Ramos (cell line): ENCODE data around the gene TTLL7.

Experiments
- in situ Hi-C: fragments of 300-500 bp; cut with MboI; formaldehyde crosslinking; loops from one replicate; pipeline ENCODE4 v1.14.3; 2022; ENCODE audit warnings: low sequenced_read_pairs; ENCODE audit not compliant: unreplicated experiment

The TTLL7 gene

DNA sequence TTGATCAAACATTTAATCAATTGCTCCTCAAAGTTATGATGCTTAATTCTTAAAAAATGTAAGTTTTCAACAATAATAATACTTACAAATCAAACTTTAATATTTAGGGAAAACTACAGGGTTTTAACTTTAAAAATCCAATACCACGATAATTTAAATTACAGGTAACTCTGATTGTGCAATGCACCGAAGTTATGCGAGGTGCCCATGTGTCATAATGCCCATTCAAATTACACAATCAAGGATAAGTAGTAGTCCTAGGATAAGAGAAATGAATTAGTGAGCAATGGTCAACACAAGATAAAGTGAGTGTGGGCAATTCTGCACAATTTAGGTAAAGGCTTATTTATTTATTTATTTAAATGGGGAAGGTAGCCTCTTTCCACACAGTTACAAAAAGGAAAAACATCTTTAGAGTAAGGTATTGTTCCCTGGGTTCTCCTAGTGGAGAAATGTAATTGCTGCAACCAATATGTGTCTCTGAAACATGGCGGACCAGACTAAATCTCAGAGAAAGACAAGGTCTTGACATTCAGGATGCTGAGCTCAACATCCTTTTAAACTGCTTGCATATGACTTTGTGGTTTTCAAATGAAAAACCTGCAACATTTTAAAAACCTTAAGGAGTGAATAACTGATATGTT lies 164.2 kb downstream of the TTLL7 start:
- in situ Hi-C loops: no loop called here

DNA sequence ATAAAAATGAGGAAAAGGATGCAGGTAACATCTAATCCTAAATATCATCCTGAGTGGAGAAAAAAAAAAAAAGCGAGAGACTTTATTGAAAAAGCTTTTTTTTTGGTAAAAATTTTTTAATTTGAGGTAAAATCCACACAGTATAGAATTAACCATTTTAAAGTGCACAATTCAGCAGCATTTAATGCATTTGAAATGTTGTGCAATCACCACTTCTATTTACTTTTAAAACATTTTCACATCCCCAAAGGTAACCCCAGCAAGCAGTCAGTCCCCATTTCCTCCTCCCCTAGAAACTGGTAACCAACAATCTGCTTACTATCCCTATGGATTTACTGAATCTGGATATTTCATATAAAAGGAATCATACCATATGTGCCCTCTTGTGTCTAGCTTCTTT lies 166.7 kb downstream of the TTLL7 start:
- in situ Hi-C loops: no loop called here

DNA sequence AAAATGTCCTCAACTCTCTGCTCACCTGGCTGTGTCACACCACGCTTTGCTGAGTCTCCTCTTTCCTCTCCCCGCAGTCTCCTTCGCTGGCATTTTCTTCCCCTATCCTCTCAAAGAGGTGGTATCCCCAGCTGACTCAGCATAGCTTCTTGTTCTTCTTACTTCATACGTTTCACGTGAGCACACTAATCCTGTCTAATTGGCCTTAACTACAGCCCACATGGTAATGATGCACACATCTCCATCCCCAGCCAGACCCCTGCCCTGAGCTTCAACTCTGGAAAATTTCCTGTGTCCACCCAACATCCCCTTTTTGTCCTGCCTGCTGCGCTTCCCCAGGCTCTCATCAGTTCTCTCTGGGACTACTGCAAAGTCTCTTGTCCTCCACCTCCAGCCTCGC lies 169.8 kb downstream of the TTLL7 start:
- in situ Hi-C loops: no loop called here

DNA sequence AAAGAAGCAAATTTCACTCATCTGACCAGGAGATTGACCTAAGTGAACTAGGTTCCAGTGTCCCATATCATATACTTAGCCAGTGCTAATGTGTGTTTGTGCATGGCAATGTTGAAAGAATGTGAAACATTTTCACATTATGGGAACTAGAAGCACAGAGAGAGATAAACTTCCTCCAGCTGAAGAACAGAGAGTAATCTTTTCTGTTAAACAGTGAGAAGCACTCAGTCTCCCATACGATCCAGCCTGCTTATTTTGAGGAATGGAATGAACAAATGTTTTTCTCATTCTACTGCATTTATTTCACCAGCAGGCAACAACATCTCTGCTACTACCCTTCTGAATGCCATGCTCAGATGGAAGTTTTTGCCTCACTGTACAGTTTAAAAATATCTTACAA lies 170.5 kb downstream of the TTLL7 start:
- in situ Hi-C loops: no loop called here

DNA sequence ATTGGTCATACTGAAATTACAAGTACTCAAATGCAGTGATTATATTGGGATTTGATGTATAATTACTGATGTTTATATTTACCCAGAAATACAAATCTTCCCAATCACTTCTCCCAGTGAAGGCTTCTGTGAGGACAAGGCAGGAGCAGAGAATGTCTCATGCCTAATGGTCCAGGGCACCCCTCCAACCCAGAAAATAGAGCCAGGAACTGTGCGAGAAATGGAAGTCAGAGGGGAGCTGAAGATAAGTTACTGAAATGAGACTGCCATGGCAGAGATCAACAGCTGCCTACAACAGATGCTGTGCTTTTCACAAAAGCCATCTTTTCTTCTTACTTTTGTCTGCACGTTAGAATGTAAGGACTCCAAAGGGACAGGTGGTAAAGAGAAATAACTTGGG lies 171.2 kb downstream of the TTLL7 start:
- in situ Hi-C loops: no loop called here

DNA sequence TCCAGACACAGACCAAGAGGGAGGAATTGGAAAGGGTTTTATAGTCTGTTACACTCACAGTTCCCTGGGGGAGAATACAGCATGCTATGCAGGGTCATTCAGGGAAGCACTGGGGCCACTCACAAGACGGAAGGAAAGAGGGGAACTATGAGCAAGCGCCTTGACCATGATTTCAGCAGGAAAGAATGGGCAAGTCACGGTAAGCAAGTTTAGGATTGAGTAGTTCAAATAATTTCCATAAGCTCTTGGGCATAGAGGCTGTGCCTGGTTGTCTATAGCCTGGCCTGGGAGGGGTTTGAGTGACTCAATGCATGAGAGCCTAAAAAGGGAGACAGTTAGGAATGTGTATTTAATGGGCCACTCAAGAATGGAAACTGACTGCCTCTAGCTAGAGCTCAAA lies 176.7 kb downstream of the TTLL7 start:
- in situ Hi-C loops: no loop called here

DNA sequence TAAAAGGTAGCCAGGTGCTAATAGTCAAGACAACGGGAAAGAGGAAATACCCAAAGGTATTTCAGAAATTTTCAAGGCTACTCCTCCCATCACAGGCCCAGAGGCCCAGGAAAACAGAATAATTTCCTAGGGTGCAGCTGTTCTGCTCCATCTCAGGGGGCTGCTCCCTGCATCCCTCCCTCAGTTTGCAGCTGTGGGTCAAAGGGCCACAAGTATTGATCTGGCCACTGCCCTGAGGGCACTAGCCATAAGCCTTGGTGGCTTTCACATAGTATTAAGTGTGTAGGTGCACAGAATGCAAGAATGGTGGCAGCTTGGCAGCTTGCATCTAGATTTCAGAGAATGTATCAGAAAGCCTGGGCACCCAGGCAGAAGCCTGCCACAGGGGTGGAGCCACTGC lies 179.5 kb downstream of the TTLL7 start:
- in situ Hi-C loops: no loop called here

DNA sequence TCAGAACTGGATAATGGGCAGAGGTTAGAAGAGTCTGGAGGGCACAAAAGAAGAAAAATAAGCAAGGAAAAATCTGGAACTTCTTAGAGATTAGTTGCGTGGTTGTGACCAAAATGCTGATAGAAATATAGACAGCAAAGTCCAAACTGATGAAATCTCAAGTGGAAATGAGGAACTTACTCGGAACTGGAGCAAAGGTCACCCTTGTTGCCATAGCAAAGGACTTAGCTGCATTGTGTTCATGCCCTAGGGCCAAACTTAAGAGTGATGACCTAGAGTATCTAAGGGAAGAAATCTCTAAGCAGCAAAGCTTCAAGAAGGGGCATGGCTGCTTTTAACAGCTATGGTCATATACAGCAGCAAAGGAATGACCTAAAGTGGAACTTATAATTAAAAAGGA lies 180.0 kb downstream of the TTLL7 start:
- in situ Hi-C loops: no loop called here

DNA sequence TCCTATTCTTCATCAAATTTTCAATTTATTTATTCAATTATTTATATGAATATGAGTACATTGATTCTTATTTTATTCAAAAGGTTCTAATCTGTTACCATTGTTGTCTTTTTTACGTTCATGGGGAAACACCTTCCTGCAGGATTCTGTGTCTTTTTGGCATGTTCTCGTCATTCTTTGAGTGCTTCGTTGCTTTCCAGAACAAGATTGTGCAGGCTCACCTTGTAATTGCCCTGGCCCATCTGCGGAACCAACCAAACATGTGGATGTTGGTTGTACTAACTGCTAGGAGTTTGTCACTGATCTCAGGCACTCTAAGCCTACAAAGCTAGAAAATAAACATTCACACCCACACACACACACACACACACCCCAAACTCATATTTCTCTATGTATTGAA lies 182.1 kb downstream of the TTLL7 start:
- in situ Hi-C loops: no loop called here

DNA sequence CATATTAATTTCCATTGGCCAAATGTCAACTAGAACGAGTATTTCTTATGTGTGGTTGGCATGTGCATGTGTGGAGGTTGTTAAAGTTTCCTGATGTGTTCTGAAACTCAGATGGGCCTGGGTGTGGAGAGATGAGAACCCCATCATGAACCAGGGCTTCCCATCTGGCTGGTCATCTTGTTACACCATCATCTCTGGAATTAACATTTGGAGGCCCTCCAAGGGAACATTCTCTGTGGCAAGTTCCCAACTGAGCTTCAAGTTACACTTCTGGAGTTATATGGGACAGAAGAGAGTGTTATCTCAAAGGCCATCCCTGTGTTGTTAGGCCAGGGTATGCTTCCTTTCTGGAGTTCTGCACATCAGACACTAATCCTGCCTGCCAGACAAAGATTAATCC lies 183.6 kb downstream of the TTLL7 start:
- in situ Hi-C loops: no loop called here
